K562 (cell line): Measurements from ENCODE around the gene LHX3. TPM values are rescaled to one million over a fixed set of nuclear protein-coding genes. Genes with fewer than 3 reads are reported as not detected.

Experiments
- ATAC-seq: fragments of 200-7000 bp; cut with Tn5 transposase; 3 replicates; pipeline ENCODE4 v1.9.1; 2020; ENCODE audit warnings: moderate library complexity
- BruUV-seq: library from RNA; stranded (reverse); fragments of 400-500 nt; replicated peaks from 2 replicates; lab custom pipeline; 2021; lab: Mats Ljungman, UMichigan
- CTCF ChIA-PET: fragments of 300-600 bp; formaldehyde crosslinking; extraction: SDS; loops from one replicate; lab custom pipeline; 2021; ENCODE audit warnings: low intra/inter-chr PET ratio; lab: Yijun Ruan, JAX
- POLR2A ChIA-PET: fragments of 300-600, 350-650 bp; sonication (Branson Sonifier 250); formaldehyde crosslinking; extraction: SDS; loops from one replicate; lab custom pipeline; 2021; ENCODE audit warnings: antibody characterized with exemption, inconsistent platforms; lab: Yijun Ruan, JAX
- DNase-seq, 4 experiments: peaks; one replicate each; pipeline versions ENCODE4 v3.0.0 to v3.0.0-alpha.2; 2011 to 2018; ENCODE audit warnings: low spot score in 3 of 4, mixed read lengths in 3 of 4; ENCODE audit errors: extremely low read depth in 1 of 4
- FAIRE-seq: peaks from 2 replicates; lab custom pipeline; 2011; peaks lifted over from hg19 to GRCh38; lab: Jason Lieb, UNC
- H2AFZ ChIP-seq: 2 replicates; pipeline ENCODE4 v1.6.0; 2011; ENCODE audit warnings: low read depth, low read length, control low read depth, inconsistent platforms
- H3K27ac ChIP-seq: fragments of 200-600 bp; 3 replicates; pipeline ENCODE4 v1.8.0; 2011; ENCODE audit warnings: low read depth, mild to moderate bottlenecking, control low read depth, inconsistent platforms, low read length, moderate library complexity, mixed read lengths; ENCODE audit errors: extremely low read depth
- H3K27me3 ChIP-seq, 2 experiments: fragments of 300-600 bp in 1 of 2; 2 replicates in 1 of 2; 3 replicates in 1 of 2; pipeline versions ENCODE4 v1.6.0 to v1.8.0; 2011; ENCODE audit warnings: inconsistent platforms in 2 of 2, low read length in 2 of 2, mild to moderate bottlenecking in 1 of 2, mixed read lengths in 1 of 2, moderate library complexity in 1 of 2; ENCODE audit not compliant: control insufficient read depth in 2 of 2, insufficient read depth in 2 of 2
- H3K36me3 ChIP-seq: fragments of 300-600 bp; 3 replicates; pipeline ENCODE4 v1.8.0; 2011; ENCODE audit warnings: mild to moderate bottlenecking, low read length, inconsistent platforms; ENCODE audit not compliant: control insufficient read depth, insufficient read depth
- H3K4me1 ChIP-seq, 2 experiments: fragments of 200-600 bp in 1 of 2; replicated peaks in 1 of 2; 2 replicates in 1 of 2; 3 replicates in 1 of 2; pipeline versions ENCODE4 v1.5.1 to v1.8.0; 2011; ENCODE audit warnings: inconsistent platforms in 2 of 2, low read length in 2 of 2, mild to moderate bottlenecking in 1 of 2, mixed read lengths in 1 of 2, moderate library complexity in 1 of 2; ENCODE audit not compliant: control insufficient read depth in 2 of 2, insufficient read depth in 2 of 2
- H3K4me2 ChIP-seq: 2 replicates; pipeline ENCODE4 v1.6.1; 2011; ENCODE audit warnings: low read length, control low read depth, inconsistent platforms, mixed read lengths; ENCODE audit not compliant: insufficient read depth
- H3K4me3 ChIP-seq: fragments of 200-600 bp; sonication (generic), shearing (Covaris generic); 2 replicates; pipeline ENCODE4 v1.5.1; 2016; ENCODE audit warnings: control low read depth, inconsistent platforms
- H3K79me2 ChIP-seq: fragments of 200-600 bp; 3 replicates; pipeline ENCODE4 v1.8.0; 2011; ENCODE audit warnings: low read length, inconsistent platforms; ENCODE audit not compliant: control insufficient read depth, insufficient read depth
- H3K9ac ChIP-seq, 2 experiments: 2 replicates each; pipeline versions ENCODE4 v1.6.0 to v1.6.1; 2011; ENCODE audit warnings: low read depth in 2 of 2, low read length in 2 of 2, control low read depth in 1 of 2, inconsistent platforms in 1 of 2, mild to moderate bottlenecking in 1 of 2, mixed read lengths in 1 of 2; ENCODE audit not compliant: insufficient read depth in 1 of 2
- H3K9me1 ChIP-seq: one replicate; pipeline ENCODE4 v1.6.0; 2011; ENCODE audit warnings: inconsistent platforms, mild to moderate bottlenecking, low read length, moderate library complexity; ENCODE audit not compliant: control insufficient read depth, insufficient read depth
- H3K9me3 ChIP-seq: replicated peaks from 2 replicates; pipeline ENCODE4 v1.5.1; 2011; ENCODE audit warnings: low read depth, low read length, inconsistent platforms; ENCODE audit not compliant: control insufficient read depth, insufficient read depth
- H4K20me1 ChIP-seq: replicated peaks from 2 replicates; pipeline ENCODE4 v1.6.1; 2011; ENCODE audit warnings: low read length, inconsistent platforms, mixed read lengths; ENCODE audit not compliant: control insufficient read depth, insufficient read depth
- ARID2 ChIP-seq: fragments of 450-650 bp; IDR thresholded peaks from 2 replicates; pipeline ENCODE4 v1.6.1; 2017; ENCODE audit warnings: antibody characterized with exemption, mild to moderate bottlenecking
- ATF7 ChIP-seq: fragments of 450-650 bp; IDR thresholded peaks from 2 replicates; pipeline ENCODE4 v1.7.1; 2014; ENCODE audit warnings: mild to moderate bottlenecking, moderate library complexity
- CEBPB ChIP-seq: fragments of 450-650 bp; IDR thresholded peaks from 2 replicates; pipeline ENCODE4 v1.6.1; 2016; ENCODE audit warnings: missing genetic modification characterization, missing compliant biosample characterization
- CHD4 ChIP-seq: fragments of 200-600 bp; sonication (generic); IDR thresholded peaks from 3 replicates; pipeline ENCODE4 v1.6.1; 2012; ENCODE audit warnings: low read depth, mild to moderate bottlenecking, mixed read lengths, low read length, inconsistent platforms; ENCODE audit not compliant: insufficient read depth, insufficient replicate concordance, poor library complexity, severe bottlenecking
- E2F6 ChIP-seq, 2 experiments: IDR thresholded peaks; 2 replicates each; pipeline ENCODE4 v1.6.1; 2011; ENCODE audit warnings: borderline replicate concordance in 1 of 2, control low read depth in 1 of 2, low read depth in 1 of 2, low read length in 1 of 2, mild to moderate bottlenecking in 1 of 2, mixed read lengths in 1 of 2, moderate library complexity in 1 of 2; ENCODE audit not compliant: insufficient read depth in 1 of 2, insufficient read length in 1 of 2, poor library complexity in 1 of 2, severe bottlenecking in 1 of 2; ENCODE audit errors: extremely low read depth in 1 of 2
- ELK1 ChIP-seq: sonication (generic); formaldehyde crosslinking; IDR thresholded peaks from 2 replicates; pipeline ENCODE4 v1.8.1; 2022; ENCODE audit warnings: missing genetic modification reagents
- FOS ChIP-seq: IDR thresholded peaks from 3 replicates; pipeline ENCODE4 v1.6.1; 2011; ENCODE audit not compliant: insufficient read length; ENCODE audit errors: extremely low read depth
- FUS ChIP-seq: fragments of 200-400 bp; formaldehyde crosslinking; optimal IDR thresholded peaks from 2 replicates; pipeline ENCODE3; 2017; ENCODE audit warnings: low read depth, low read length
- GABPB1 ChIP-seq: sonication (generic); formaldehyde crosslinking; IDR thresholded peaks from 2 replicates; pipeline ENCODE4 v1.8.0; 2022; ENCODE audit warnings: mild to moderate bottlenecking, missing genetic modification reagents
- HDAC6 ChIP-seq: IDR thresholded peaks from 2 replicates; pipeline ENCODE4 v1.6.1; 2012; ENCODE audit warnings: low read depth, mild to moderate bottlenecking, control low read depth, inconsistent platforms, low read length, moderate library complexity
- MCM3 ChIP-seq: fragments of 450-650 bp; IDR thresholded peaks from 2 replicates; pipeline ENCODE4 v1.6.1; 2016
- MTA3 ChIP-seq: fragments of 450-650 bp; formaldehyde crosslinking; IDR thresholded peaks from 2 replicates; pipeline ENCODE4 v1.6.1; 2017; ENCODE audit warnings: mild to moderate bottlenecking, borderline replicate concordance
- NR2C2 ChIP-seq, 2 experiments: fragments of 200-800 bp in 1 of 2; sonication (Bioruptor generic) in 1 of 2; sonication (generic) in 1 of 2; formaldehyde crosslinking in 1 of 2; IDR thresholded peaks; 2 replicates each; pipeline versions ENCODE4 v1.6.1 to v1.8.0; 2016 to 2022; ENCODE audit warnings: mild to moderate bottlenecking in 1 of 2, missing compliant biosample characterization in 1 of 2, missing genetic modification characterization in 1 of 2, missing genetic modification reagents in 1 of 2
- NRF1 ChIP-seq, 2 experiments: fragments of 450-650 bp; IDR thresholded peaks in 1 of 2; conservative IDR thresholded peaks in 1 of 2; 2 replicates each; pipeline ENCODE4 v1.6.1; 2014; ENCODE audit warnings: mild to moderate bottlenecking in 2 of 2
- POLR2G ChIP-seq: fragments of 200-400 bp; formaldehyde crosslinking; IDR thresholded peaks from 2 replicates; pipeline ENCODE4 v1.6.1; 2017; ENCODE audit warnings: low read depth, mild to moderate bottlenecking, antibody characterized with exemption, low read length, moderate library complexity
- POLR3G ChIP-seq: IDR thresholded peaks from 2 replicates; pipeline ENCODE4 v1.6.1; 2011; ENCODE audit not compliant: insufficient read length, insufficient replicate concordance; ENCODE audit errors: extremely low read depth
- PTRF ChIP-seq: fragments of 450-650 bp; IDR thresholded peaks from 2 replicates; pipeline ENCODE4 v1.6.1; 2016; ENCODE audit warnings: mild to moderate bottlenecking, missing genetic modification characterization, missing compliant biosample characterization
- ZKSCAN3 ChIP-seq: fragments of 250-450 bp; sonication (Bioruptor Pico); IDR thresholded peaks from 2 replicates; pipeline ENCODE4 v1.4.0; 2020
- ZNF165 ChIP-seq: fragments of 250-450 bp; sonication (Bioruptor Pico); IDR thresholded peaks from 2 replicates; pipeline ENCODE4 v1.4.0; 2020; ENCODE audit warnings: borderline replicate concordance
- ZNF707 ChIP-seq: fragments of 250-450 bp; sonication (Bioruptor Pico); conservative IDR thresholded peaks from 2 replicates; pipeline ENCODE4 v1.8.0; 2022; ENCODE audit warnings: inconsistent platforms, mild to moderate bottlenecking, moderate library complexity
- WGBS: fragments of 100-300 bp; shearing (Covaris generic); methylation state at CpG from one replicate; pipeline ENCODE4 v1.1.6; 2016; ENCODE audit warnings: low coverage, mixed read lengths; ENCODE audit not compliant: insufficient coverage; ENCODE audit errors: missing lambda C conversion rate; 5-methylcytosine and 5-hydroxymethylcytosine counted together
- in situ Hi-C: fragments of 300-500 bp; cut with MboI; formaldehyde crosslinking; loops from 4 replicates; pipeline ENCODE4 v1.15.0; 2018; ENCODE audit warnings: inconsistent platforms, mixed read lengths
- intact Hi-C: fragments of 100-400 bp; cut with micrococcal nuclease; formaldehyde crosslinking; loops from 2 replicates; pipeline ENCODE4 v1.14.2; 2022
- polyA plus RNA-seq, 8 experiments: library from polyadenylated mRNA; depleted of rRNA in 4 of 8; stranded (reverse) in 5 of 8; unstranded in 3 of 8; fragments of >200 nt; fragmentation: Nextera tagmentation in 2 of 8; fragmentation: Illumina TruSeq in 1 of 8; extraction: Ambion mirVana in 2 of 8; extraction: Trizol in 1 of 8; gene quantifications; 2 replicates each; pipeline versions ENCODE4 v1.2.1 to v1.2.3, GENCODE V29; 2011 to 2014; ENCODE audit warnings: inconsistent platforms in 1 of 8, missing spikeins in 1 of 8
- total RNA-seq, 7 experiments: library from RNA; depleted of rRNA in 6 of 7; stranded (reverse); fragments of >200 nt in 6 of 7; fragmentation: Illumina TruSeq in 2 of 7; extraction: Trizol in 2 of 7; gene quantifications; 2 replicates each; pipeline versions ENCODE4 v1.2.1 to v1.2.3, GENCODE V29; 2011 to 2021; ENCODE audit warnings: low replicate concordance in 1 of 7

Gene LHX3
- total and polyA plus RNA-seq, 9 of the 15 experiments (the other 6 are each of a cell fraction or from before 2014, with no cell fraction given), result 0.09 TPM; not detected in 8

- FAIRE-seq (no peak), ATAC-seq (peak; percentile 68), DNase-seq (peak; percentile 37 to 67 (median 65))
- Histone ChIP-seq H3K27me3 (peaks cover 7 to 31% of the 10 kb centered on the region in 2 experiments; a peak in 4 of 5 replicates), H3K4me2 (peak overlapping the region; percentile 18; the same call in 1 of the 2 replicates), H3K79me2 (no peaks in the 10 kb centered on the region), H3K27ac (no peak overlapping the region), H4K20me1 (no peaks in the 10 kb centered on the region), H3K4me3 (peak overlapping the region; percentile 36; the same call in 1 of the 2 replicates), H3K9me3 (no peaks in the 10 kb centered on the region), H3K36me3 (no peaks in the 10 kb centered on the region), H3K9ac (peak overlapping the region in 1 of 2 experiments; percentile 30; a peak in 1 of 4 replicates), H2AFZ (no peak overlapping the region), H3K4me1 (peaks cover 28 to 62% of the 10 kb centered on the region in 2 experiments), H3K9me1 (no peaks in the 10 kb centered on the region)
- 2% methylated on average over 48 of the region's 96 CpGs for WGBS
- BruUV-seq, result no TSS peak
- intact Hi-C loops, result loop anchor here (2.0 kb wide), 1 partner anchor 13 kb away; no protein-coding TSS in a partner anchor
- ChIA-PET CTCF (no interaction called here), POLR2A (interaction anchor here (1.3 kb wide), 1 partner anchor 13 kb away, joined by 5 read pairs; no protein-coding TSS in a partner anchor)
- in situ Hi-C loops, result no loop called here
- TF ChIP-seq NR2C2 (CRISPR knock-in tag; IDR thresholded peaks at IDR 0.05) (no peak), NR2C2 (tag; IDR thresholded peaks at IDR 0.05) (peak; percentile 61; the same call in 1 of the 2 replicates), MCM3 (no peak), ZKSCAN3 (CRISPR knock-in tag) (no peak), PTRF (tag) (no peak), HDAC6 (0 out of 2 replicates have a peak, but pooled peaks have one; percentile 83), POLR3G (no peak), ARID2 (no peak), POLR2G (peak; percentile 67), CHD4 (no peak), FUS (no peak), NRF1 (conservative IDR thresholded peaks at IDR 0.05 in 1 of 2, IDR thresholded peaks at IDR 0.05 in 1 of 2) (peak; percentile 23 to 29; a peak in 1 of 4 replicates), GABPB1 (CRISPR knock-in tag) (no peak), FOS (no peak), E2F6 (IDR thresholded peaks at IDR 0.05; ENCODE audit: borderline replicate concordance in 1 of 2, extremely low read depth in 1 of 2, insufficient read depth in 1 of 2, insufficient read length in 1 of 2, low read depth in 1 of 2, low read length in 1 of 2, poor library complexity in 1 of 2, severe bottlenecking in 1 of 2) (peak; percentile 8 to 14), MTA3 (0 out of 2 replicates have a peak, but pooled peaks have one; percentile 34), CEBPB (tag) (no peak), ATF7 (0 out of 2 replicates have a peak, but pooled peaks have one; percentile 11), ELK1 (CRISPR knock-in tag) (no peak), ZNF165 (no peak), ZNF707 (CRISPR knock-in tag) (no peak)
These were observed 11.6 kb downstream of the LHX3 start for GRCh38 chr9:136193127-136193890.
